ENCODE measurements around the gene TDO2.

Gene TDO2

DNA sequence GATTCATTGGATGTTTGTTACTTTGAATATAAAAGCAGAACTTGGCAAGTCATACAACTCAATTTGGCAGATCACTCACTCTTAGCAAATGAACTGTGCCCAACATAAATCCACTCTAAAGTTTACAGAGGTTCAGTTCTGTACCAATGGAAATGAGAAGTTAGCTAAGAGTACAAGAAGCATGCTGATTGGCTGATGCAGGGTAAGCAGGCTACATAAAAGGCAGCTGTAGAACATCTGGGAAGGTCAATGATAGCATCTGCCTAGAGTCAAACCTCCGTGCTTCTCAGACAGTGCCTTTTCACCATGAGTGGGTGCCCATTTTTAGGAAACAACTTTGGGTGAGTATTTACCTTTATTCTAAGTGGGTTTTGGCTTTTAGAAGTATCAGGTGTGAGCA is at the start of gene TDO2:
TDO2 (plus strand) TSS at position 244 of the 400 bp plus-strand sequence; CDS start at position 307, 63 bp downstream.
- no peak for DNase-seq

DNA sequence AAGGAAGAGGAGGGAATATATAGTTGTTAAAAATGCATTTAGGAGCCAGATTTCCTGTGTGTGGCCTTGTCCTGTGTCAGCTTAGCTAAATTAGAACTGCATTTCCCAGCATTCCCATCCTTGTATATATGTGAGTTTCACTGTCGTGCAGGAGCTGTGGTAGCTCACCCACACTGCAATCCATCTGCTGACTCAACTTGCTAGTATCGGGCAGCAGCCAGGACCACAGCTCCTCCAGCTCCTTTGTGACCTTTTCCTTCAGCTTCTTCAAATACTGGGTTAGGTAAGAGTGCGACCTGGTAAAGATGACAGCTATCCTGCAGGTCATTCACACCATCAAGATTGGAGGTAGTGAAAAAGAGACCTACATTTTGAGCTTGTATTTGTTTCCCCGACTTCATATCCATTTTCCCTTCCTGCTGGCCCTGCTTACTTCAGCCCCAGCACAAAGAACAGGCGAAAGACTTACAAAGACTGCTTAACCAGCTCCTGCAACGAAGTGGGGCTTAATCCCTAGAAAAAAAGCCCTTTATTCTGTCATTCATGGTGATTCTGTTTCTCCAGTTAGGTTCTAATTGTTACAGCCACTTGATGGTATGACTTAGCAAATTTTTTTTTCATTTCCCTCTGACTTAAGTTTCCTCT is 48.8 kb upstream of the TDO2 start:
- peak; percentile 85 for DNase-seq

DNA sequence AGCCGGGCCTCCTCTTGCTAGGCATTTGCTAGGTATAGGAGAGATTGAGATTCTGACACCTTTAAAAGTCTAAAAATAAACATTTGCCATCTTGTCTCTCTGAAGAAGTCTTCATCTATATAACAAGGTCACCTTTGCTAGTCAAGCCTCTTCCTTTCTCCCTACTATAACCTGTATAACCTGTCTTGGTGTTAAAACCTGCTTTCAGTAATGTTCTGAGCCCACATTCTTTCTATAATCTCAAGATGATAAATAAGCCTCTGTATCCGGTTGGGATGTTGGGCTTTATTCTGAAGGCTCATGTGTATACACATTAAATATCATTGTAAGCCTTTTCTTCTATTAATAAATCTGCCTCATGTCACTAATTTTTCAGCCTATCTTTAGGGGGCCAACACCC is 47.6 kb upstream of the TDO2 start:
- no peak for DNase-seq

DNA sequence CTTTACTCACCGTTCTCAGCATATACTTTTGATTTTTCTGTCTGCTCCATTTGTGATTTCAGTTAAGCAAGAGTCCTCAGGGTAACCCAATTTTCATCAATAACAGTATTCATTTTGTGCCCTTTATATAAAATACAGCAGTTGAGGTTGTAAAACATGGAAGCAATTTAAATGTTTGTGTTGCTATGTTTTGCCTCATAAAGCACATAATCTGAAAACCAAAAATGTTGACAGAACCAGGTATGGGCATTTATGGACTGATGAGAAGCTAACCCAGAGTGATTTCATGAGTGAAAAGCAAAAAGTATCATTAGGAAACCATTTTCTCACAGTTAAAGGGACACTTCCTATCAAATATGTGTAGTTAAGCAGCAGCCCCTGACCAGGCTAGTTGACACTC is 37.3 kb upstream of the TDO2 start, which contains the start of gene ASIC5:
ASIC5 (minus strand) TSS at position 101 of the 400 bp plus-strand sequence; CDS start at position 50, 51 bp downstream.
- DNase-seq, result no peak

DNA sequence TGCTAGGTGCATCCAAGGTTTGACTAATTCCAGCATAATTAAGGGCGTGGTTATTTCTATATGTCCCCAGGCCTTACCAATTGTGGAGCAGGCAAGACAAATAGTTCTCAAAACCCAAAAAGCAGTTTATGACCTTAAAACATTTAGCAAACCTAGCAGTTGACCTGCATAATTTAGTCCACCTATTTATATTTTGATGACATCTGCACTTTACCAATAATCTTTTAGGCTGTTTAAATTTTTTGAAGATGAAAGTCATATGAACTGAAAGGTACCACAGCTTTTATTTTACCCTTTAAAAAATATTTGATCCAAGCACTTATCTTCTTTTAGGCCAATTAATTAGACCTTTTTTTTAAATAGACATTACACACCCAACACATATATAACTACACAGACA is 27.6 kb upstream of the TDO2 start:
- DNase-seq, result no peak

DNA sequence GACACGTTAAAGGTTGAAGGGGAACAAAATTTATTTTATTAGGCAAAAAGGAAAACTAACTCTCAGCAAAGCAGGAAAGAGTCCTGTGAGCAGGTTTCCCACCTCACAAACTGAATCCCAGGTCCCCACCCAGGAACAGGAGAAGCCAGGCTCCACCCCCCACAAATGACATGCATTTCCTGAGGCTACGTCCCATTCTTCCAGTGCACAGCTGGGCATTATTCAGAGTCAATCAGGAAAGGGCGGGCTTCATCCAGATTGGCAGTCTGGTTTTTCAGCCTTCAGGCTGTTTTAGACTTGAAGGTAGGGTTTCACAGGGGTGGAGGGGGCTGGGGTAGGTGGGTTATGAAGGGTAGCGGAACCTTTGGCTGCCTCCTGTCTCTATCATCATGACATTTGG is 25.5 kb upstream of the TDO2 start:
- no peak for DNase-seq

DNA sequence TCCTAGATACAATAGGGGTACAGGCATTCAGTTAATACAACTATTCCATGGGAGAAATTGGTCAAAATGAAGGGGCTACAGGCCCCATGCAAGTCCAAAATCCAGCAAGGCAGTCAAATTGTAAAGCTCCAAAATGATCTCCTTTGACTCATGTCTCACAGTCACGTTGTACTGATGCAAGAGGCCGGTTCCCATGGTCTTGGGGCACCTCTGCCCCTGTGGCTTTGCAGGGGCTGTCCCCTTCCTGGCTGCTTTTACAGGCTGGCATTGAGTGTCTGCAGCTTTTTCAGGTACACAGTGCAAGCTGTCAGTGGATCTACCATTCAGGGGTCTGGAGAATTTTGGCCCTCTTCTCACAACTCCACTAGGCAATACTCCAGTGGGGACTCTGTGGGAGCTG is 24.9 kb upstream of the TDO2 start:
- DNase-seq, result no peak

DNA sequence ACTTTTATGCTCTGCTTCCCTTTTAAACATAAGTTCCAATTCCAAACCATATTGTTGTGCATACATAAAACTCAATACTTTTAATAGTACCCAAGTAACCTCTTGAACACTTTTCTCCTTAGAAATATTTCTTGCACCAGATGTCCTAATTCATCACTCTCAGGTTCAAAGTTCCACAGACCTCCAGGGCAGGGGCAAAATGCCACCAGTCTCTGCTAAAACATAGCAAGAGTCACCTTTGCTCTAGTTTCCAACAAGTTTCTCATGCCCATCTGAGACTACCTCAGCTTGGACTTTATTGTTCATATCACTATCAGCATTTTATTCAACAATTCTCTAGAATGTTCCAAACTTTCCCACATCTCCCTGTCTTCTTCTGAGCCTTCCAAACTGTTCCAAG is 23.7 kb upstream of the TDO2 start:
- DNase-seq, result no peak

DNA sequence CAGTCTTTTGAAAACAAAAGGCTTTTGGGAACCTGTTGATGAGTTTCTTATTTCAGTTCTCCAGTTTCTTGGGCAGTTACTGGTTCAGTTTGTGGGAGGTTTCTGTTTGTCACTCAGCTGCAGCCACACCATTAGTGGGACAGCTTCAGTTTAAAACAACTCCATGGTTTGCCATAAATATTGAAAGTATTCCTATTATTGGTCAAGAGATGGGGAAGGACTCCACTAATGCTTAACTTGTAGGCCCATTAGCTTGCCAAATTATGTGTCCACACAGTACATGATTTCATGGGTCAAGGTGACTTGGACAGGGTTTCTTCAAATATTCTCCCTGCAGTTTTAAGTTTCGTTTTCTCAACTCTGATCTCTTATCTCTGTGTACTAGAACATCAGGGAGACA is 21.9 kb upstream of the TDO2 start:
- DNase-seq, result no peak

DNA sequence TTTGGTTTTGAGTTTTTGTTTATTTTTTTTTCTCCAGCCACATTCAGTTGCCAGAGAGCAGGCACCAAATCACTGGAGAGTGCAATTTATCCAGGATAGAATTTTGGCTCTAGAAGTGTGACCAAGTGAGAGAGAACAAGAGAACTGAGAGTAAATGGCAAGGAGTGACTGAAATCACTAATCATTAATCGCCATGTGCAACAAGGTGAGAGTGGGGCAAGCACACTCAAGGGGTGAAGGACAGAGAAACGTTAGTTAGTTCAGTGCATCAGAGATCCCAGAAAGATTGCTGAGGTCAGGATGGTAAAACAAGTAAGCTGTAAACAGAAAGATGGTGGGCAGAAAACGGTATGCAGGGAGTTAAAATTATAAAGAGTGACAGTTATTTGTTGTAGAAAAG is 19.6 kb upstream of the TDO2 start:
- no peak for DNase-seq

DNA sequence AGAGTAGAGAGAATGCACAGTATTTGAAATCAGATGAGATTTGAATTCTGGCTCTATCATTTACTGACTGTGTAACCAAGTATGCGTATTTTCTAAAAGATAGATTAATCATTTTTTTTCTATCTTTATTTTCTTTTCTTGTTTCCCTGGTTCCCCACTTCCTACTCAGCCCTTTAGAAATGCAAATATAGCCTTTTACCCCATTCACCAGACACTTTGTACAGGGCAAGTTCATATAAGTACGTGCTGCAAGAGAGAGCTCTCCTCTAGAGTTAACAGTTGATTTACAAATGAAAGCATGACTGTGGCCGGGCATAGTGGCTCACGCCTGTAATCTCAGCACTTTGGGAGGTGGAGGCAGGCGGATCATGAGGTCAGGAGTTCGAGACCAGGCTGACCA is 17.8 kb upstream of the TDO2 start:
- DNase-seq, result no peak

DNA sequence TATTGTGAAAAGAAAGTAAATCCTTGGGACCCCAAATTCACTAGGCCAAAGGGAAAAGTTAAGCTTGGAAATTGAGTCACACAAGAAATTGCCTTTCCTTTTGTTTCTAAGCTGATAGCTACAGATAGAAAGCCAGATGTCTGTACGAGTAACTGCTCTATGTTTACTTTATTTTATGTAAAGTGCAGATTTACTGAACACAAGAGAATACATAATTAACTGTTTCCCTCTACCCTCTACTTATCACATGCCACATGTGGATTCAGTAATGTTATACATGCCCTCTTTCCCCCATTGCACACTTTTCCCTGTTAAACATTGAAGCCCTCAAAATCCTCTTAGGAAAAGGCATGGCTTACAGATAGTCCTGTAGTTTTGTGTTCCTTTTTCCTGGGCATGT is 16.5 kb upstream of the TDO2 start:
- DNase-seq, result no peak

DNA sequence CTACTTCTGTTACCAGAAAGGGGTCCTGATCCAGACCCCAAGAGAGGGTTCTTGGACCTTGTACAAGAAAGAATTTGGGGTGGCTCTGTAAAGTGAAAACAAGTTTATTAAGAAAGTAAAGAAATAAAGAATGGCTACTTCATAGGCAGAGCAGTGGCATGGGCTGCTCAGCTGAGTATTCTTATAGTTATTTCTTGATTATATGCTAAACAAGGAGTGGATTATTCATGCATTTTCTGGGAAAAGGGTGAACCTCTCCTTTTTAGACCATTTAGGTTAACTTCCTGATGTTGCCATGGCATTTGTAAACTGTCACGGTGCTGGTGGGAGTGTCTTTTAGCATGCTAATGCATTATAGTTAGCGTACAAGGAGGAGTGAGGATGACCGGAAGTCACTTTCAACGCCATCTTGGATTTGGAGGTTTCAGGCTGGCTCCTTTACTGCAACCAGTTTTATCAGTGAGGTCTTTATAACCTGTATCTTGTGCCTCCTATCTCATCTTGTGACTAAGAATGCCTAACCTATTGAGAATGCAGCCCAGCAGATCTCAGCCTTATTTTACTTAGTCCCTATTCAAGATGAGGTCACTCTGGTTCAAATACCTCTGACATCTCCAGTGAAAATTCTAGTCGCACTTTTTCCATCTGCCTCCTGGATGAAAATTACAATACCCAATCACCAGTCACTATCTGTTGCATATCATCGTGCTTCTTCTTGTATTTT is 15.5 kb upstream of the TDO2 start:
- no peak for DNase-seq

DNA sequence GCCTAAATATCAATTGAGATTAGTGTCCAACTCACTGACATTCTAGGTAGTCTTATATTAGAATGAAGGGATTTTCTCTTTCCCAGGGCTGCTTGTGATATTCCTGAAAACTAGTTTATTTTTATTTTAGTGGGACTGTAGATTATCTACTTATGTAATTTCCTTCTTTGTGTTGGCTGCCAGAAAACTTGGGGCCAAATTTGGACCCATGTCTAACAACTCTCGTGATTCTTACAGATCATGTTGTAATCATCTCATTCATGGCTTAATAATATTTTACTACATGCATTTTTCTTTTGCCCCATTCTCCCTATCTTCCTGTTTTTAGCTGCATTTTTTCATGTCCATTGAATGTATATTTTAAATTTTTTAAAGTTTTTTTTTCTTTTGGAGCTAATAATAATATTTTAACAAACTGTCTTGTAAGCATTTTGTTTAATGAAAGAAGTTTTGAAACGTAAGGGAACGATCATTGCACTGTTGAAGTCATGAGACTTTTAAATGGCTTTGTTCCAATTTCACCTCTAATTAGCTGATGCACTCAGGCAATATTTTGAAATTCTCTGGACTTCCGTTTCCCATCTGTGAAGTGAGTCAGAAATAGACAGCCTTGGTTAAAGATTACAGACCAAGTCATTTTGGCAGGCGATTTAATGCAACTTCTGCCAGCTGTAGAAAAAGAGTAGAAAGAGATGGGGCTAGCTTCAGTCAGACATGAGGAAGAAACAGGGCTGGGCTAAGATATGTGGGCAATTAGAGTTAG is 14.3 kb upstream of the TDO2 start:
- DNase-seq, result peak; percentile 71

DNA sequence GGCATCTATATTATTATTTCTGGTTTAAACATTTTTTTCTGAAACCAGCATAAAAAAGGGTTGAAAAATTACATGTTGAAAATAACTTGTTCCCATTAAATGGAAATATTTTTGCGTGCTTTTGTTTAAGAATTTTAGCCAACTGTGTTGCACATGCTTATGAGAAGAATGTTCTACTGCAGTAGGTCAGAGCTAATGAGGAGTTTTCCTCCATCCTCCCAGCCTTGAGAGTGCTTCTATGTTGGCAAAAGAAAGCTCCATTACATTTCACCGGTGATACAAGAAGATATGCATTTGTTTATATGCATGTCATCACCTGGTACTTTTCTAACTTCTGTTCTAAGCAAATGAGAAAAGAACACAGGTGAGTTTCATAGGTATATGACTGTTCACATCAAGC is 13.6 kb upstream of the TDO2 start:
- no peak for DNase-seq

DNA sequence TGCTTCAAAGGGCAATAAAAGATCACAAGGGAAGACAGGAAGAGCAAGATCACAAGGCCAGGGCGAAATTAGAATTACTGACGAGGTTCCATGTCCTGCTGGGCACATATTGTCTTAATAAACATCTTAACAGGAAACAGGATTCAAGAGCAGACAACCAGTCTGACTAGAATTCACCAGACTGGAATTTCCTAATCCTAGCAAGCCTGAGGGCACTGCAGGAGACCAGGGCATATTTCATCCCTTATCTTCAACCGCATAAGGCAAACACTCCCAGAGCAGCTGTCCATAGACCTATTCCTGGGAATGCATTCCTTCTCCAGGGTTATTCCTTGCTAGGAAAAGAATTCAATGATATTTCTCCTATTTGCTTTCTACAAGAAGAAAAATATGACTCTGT is 12.4 kb upstream of the TDO2 start:
- no peak for DNase-seq

DNA sequence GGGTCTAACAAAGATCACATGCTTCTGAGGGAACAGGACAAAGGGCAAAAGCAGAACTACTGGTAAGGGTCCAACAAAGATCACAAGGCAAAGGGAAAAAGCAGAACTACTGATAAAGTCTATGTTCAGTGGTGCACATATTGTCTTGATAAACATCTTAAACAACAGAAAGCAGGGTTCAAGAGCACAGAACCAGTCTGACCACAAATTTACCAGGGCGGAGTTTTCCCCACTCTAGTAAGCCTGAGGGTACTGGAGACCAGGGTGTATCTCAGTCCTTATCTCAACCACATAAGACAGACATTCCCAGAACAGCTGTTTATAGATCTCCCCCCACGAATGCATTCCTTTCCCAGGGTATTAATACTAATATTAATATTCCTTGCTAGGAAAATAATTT is 5.1 kb upstream of the TDO2 start:
- peak; percentile 72 for DNase-seq

DNA sequence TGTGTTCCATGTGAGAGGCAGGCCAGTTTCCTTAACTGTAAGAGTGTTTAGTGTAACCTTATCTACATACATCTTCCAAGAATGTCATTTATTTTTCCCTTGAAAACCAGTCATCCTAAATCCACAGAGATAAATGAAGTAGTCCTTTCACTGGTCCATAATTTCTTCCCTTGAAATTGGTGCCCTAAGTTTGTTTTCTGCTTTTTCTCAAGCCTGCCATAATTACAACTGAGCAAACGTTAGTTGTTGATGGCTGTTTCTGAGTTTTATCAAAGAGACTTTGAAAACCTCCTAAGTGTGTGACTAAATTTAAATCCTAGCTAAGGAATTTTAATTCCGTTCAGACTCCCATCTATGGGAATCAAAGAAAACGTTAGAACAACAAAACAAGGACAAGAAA is 3.6 kb upstream of the TDO2 start:
- no peak for DNase-seq

DNA sequence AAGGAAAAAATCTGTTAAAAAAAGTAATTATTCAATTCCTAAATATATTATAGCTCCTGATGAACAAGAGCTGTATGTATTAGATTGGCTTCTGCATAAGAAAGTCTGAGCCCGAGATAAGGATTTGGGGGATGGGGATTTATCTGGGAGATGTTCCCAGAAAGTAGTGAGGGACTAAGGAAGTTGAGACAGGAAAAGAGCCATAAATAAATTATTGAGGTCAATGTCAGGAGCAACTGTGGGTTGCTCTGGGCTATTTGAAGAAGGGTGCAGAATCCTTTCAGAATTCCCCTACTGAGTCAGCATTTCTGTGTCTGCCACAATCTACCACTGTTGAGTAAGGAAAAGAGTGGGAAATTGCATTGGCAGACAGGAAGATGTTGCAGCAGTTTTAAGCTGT is 3.1 kb upstream of the TDO2 start:
- DNase-seq, result no peak

DNA sequence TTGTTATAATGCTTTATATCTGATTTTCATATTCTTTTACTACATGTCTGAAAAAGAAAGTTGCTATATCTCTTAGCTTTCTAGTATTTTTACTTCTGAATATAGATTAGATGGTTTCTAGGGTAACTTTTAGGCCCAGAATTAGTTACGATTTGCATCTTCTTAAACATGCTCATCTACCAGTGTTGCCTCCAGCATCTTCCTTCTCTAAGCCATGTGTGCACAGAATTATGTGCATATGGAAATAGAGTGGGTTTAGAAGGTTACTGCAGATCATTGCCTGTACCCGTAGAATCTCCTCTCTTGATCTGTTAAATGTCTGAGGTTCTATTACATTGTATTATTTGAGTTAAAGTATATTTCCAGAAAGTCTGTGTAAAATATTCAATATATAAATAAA is 2.5 kb upstream of the TDO2 start:
- DNase-seq, result no peak

DNA sequence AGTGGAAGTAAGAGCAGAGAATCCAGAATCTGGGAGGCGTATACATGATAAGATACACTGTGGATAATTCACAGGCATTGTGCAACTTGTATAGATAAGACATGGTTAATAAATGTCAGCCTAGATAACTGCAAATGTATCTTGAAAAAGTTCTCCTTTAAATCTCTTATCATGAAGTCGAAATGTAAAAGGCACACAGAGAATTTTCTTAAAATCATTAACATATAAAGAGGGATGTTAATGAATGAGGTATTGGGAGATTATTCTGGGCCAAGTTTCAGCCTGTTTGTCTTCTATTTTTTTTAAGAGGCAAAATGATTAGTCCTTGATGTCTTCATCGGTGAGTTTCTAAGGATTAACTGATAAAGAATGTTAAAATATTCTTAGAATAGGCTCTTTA is 835 bp downstream of the TDO2 start:
- DNase-seq, result no peak

DNA sequence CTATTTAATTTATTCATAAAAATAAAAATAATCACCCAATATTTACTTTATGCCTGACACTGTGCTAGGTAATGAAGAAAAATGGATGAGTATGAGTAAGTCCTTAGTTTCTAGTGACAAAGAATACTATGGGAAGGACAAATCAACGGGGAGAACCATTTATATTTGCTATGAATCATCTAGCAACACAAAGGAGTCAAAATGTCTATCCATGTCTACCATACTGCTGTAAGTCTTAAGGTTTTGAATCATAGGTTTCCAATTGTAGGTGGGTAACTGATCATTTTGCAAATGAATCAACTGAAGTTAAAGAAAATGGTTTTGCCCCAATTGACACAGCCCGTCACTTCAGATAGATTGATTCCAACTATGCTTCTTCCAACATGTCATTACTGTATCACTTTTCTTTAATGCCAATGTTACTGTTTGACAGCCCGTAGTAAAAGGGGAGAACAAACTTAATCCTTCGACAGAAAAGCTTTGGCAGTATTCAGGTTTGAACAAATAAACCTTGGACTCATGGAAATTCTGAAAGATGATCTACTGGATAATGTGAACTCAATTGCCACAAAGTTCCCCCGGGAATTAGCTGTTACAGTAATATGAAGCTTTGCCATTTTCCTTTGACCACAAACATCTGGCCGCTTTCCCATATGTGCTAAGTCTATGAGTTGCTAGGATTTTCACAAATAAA is 3.2 kb downstream of the TDO2 start:
- no peak for DNase-seq

DNA sequence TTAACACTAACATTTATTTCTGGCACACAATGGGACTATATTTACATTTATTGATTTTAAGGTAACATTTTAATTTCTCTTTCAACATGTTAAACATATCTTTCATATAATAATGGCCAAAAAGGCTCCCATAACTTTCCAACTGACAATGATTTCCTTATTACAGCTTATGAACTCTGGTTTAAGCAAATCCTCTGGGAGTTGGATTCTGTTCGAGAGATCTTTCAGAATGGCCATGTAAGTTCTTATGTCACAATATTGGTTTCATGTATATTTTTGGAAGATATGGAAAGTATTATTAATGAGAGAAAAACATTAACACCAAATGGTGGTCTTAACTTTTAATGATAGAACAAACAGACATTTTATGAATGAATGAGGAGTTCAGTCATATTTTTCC is 4.1 kb downstream of the TDO2 start:
- DNase-seq, result no peak

Data from OCI-M1 (cell line).